Loucy (cell line): ENCODE results near the gene CACNA1I.

Source experiments
- H2AFZ ChIP-seq: fragments of 200-600 bp; sonication (generic); 2 replicates; pipeline ENCODE4 v1.6.0; 2016; ENCODE audit warnings: antibody characterized with exemption, mild to moderate bottlenecking, low read length, moderate library complexity
- H3F3A ChIP-seq: fragments of 200-600 bp; 2 replicates; pipeline ENCODE4 v1.6.0; 2016; ENCODE audit warnings: antibody characterized with exemption, low read depth, mild to moderate bottlenecking
- H3K27me3 ChIP-seq: fragments of 200-600 bp; sonication (generic); 2 replicates; pipeline ENCODE4 v1.6.1; 2014; ENCODE audit warnings: low read length, mild to moderate bottlenecking; ENCODE audit not compliant: insufficient read depth, poor library complexity, severe bottlenecking
- H3K36me3 ChIP-seq: fragments of 200-600 bp; sonication (generic); 2 replicates; pipeline ENCODE4 v1.6.1; 2016; ENCODE audit warnings: low read length; ENCODE audit not compliant: insufficient read depth
- H3K4me1 ChIP-seq: fragments of 200-600 bp; sonication (generic); 2 replicates; pipeline ENCODE4 v1.5.1; 2014; ENCODE audit warnings: low read length, mild to moderate bottlenecking; ENCODE audit not compliant: insufficient read depth, poor library complexity, severe bottlenecking
- H3K4me2 ChIP-seq: fragments of 200-600 bp; sonication (generic); 2 replicates; pipeline ENCODE4 v1.6.0; 2014; ENCODE audit warnings: antibody characterized with exemption, low read length, low read depth, mild to moderate bottlenecking; ENCODE audit not compliant: poor library complexity, severe bottlenecking
- H3K4me3 ChIP-seq: fragments of 200-600 bp; sonication (generic); 2 replicates; pipeline ENCODE4 v1.5.1; 2014; ENCODE audit warnings: low read length, mild to moderate bottlenecking, mixed read lengths; ENCODE audit not compliant: poor library complexity, severe bottlenecking
- H3K79me2 ChIP-seq: fragments of 200-600 bp; sonication (generic); 2 replicates; pipeline ENCODE4 v1.6.1; 2014; ENCODE audit warnings: low read length; ENCODE audit not compliant: insufficient read depth
- H3K9ac ChIP-seq: fragments of 200-600 bp; sonication (generic); 2 replicates; pipeline ENCODE4 v1.6.0; 2014; ENCODE audit warnings: mild to moderate bottlenecking, low read depth, low read length, moderate library complexity; ENCODE audit not compliant: poor library complexity, severe bottlenecking
- H3K9me2 ChIP-seq: fragments of 200-600 bp; sonication (generic); replicated peaks from 2 replicates; pipeline ENCODE4 v1.6.1; 2016; ENCODE audit warnings: low read depth, low read length, mixed read lengths
- H3K9me3 ChIP-seq: fragments of 200-600 bp; sonication (generic); 2 replicates; pipeline ENCODE4 v1.6.1; 2014; ENCODE audit warnings: mild to moderate bottlenecking, antibody characterized with exemption, low read length, low read depth; ENCODE audit not compliant: insufficient read depth
- H4K20me1 ChIP-seq: fragments of 200-600 bp; sonication (generic); 2 replicates; pipeline ENCODE4 v1.6.0; 2014; ENCODE audit warnings: antibody characterized with exemption, low read length, mild to moderate bottlenecking; ENCODE audit not compliant: insufficient read depth, poor library complexity, severe bottlenecking
- EZH2phosphoT487 ChIP-seq: fragments of 200-600 bp; IDR thresholded peaks from 2 replicates; pipeline ENCODE4 v1.6.1; 2018; ENCODE audit warnings: antibody characterized with exemption, mild to moderate bottlenecking, moderate library complexity, borderline replicate concordance
- TF ChIP-seq, protein P1 (sequence below): fragments of 200-600 bp; sonication (generic); conservative IDR thresholded peaks from 2 replicates; pipeline ENCODE4 v1.5.1; 2014; ENCODE audit warnings: mild to moderate bottlenecking, antibody characterized with exemption, low read length

CACNA1I gene

DNA sequence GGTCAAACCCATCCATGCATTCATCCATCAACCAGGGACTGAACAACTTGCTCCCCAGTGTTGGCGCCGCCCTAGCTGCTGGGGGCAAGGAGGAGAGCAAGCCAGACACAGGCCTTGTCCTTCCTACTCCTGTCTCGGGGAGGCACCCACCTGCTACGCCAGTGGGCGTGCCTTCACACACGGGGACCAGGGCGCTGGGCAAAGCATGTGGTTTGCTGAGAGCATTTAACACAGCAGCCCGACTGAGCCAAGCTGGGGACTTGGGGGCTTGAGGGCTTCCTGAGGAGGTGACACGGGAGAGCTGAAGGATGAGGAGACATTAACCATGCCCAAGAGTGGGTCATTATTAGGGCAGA lies 30.6 kb downstream of the CACNA1I start:
- TF ChIP-seq, protein P1, sequence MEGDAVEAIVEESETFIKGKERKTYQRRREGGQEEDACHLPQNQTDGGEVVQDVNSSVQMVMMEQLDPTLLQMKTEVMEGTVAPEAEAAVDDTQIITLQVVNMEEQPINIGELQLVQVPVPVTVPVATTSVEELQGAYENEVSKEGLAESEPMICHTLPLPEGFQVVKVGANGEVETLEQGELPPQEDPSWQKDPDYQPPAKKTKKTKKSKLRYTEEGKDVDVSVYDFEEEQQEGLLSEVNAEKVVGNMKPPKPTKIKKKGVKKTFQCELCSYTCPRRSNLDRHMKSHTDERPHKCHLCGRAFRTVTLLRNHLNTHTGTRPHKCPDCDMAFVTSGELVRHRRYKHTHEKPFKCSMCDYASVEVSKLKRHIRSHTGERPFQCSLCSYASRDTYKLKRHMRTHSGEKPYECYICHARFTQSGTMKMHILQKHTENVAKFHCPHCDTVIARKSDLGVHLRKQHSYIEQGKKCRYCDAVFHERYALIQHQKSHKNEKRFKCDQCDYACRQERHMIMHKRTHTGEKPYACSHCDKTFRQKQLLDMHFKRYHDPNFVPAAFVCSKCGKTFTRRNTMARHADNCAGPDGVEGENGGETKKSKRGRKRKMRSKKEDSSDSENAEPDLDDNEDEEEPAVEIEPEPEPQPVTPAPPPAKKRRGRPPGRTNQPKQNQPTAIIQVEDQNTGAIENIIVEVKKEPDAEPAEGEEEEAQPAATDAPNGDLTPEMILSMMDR, result no peak; the same call in 1 of the 2 replicates
- TF ChIP-seq EZH2phosphoT487, result no peak
- no peaks in the 10 kb centered on the region for H3K79me2 ChIP-seq
- H3K4me1 ChIP-seq, result peaks cover 9% of the 10 kb centered on the region
- no peak overlapping the region for H3K4me3 ChIP-seq
- H3K27me3 ChIP-seq, result no peaks in the 10 kb centered on the region
- H3K9me2 ChIP-seq, result no peaks in the 10 kb centered on the region
- H3K9ac ChIP-seq, result no peak overlapping the region
- no peaks in the 10 kb centered on the region for H3F3A ChIP-seq
- no peak overlapping the region for H2AFZ ChIP-seq
- H3K9me3 ChIP-seq, result peaks cover 4% of the 10 kb centered on the region; the same call in 1 of the 2 replicates
- no peak overlapping the region for H3K4me2 ChIP-seq
- H4K20me1 ChIP-seq, result no peaks in the 10 kb centered on the region
- H3K36me3 ChIP-seq, result no peaks in the 10 kb centered on the region

DNA sequence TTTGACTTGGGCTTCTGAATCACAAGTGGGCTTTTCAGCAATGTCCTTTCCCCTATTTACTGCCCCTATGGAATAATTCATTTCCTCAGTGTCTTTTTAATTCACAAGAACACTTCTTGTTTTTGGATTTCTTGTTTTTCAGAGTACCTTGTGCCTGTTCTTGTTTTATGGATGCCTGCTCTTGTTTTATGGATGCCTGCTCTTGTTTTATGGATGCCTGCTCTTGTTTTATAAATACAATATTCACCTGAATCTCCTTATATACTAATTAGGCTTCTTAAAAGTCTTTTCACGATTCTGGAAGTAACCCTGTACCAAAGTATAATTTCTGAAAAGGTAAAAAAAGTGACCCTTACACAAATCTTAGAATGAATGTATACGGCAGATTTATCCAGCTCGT lies 32.8 kb downstream of the CACNA1I start:
- Histone ChIP-seq H3K4me1 (peaks cover 9% of the 10 kb centered on the region), H3K79me2 (no peaks in the 10 kb centered on the region), H3K4me2 (no peak overlapping the region), H3K9me2 (no peaks in the 10 kb centered on the region), H3K9ac (no peak overlapping the region), H3K36me3 (no peaks in the 10 kb centered on the region), H4K20me1 (no peaks in the 10 kb centered on the region), H2AFZ (no peak overlapping the region), H3K9me3 (peaks cover 4% of the 10 kb centered on the region; the same call in 1 of the 2 replicates), H3K27me3 (no peaks in the 10 kb centered on the region), H3F3A (no peaks in the 10 kb centered on the region), H3K4me3 (no peak overlapping the region)
- TF ChIP-seq, protein P1, result no peak
- TF ChIP-seq EZH2phosphoT487, result no peak

DNA sequence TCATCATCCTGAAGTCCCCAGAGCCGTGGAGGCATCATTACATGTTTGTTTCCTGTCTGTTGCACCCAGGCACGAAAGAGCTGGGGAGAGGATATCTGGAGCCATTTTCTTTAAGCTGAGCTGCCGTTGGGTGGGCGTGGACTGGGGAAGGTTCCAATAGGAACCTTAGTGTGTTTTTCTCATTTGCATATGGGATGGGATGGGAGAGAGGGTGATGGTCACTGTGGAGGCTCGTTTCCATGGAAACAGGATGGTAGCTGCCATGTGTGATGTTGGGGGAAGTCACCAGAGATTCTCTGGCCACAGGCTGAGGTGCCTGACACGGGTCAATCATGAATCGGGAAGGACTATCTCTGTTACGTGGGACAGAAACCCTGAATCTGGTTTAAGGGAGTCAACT lies 39.7 kb downstream of the CACNA1I start:
- no peaks in the 10 kb centered on the region for H4K20me1 ChIP-seq
- no peaks in the 10 kb centered on the region for H3K9me2 ChIP-seq
- TF ChIP-seq, protein P1, result no peak
- TF ChIP-seq EZH2phosphoT487, result no peak
- no peak overlapping the region for H3K4me3 ChIP-seq
- H3K4me2 ChIP-seq, result no peak overlapping the region
- no peaks in the 10 kb centered on the region for H3K9me3 ChIP-seq
- H3K27me3 ChIP-seq, result no peaks in the 10 kb centered on the region
- no peaks in the 10 kb centered on the region for H3F3A ChIP-seq
- no peaks in the 10 kb centered on the region for H3K4me1 ChIP-seq
- H3K9ac ChIP-seq, result no peak overlapping the region
- H2AFZ ChIP-seq, result no peak overlapping the region
- no peaks in the 10 kb centered on the region for H3K79me2 ChIP-seq
- H3K36me3 ChIP-seq, result no peaks in the 10 kb centered on the region
